KBM-7 (cell line): Measurements from ENCODE around the gene GLI1.

Experiments
- DNase-seq: peaks from one replicate; pipeline ENCODE4 v3.0.0-alpha.2; 2015
- in situ Hi-C: fragments of 300-500 bp; cut with MboI; formaldehyde crosslinking; loops from 2 replicates; pipeline ENCODE4 v1.14.3; 2020; ENCODE audit warnings: low sequenced_read_pairs, low pct_unique_long_range_greater_than_20kb, mixed read lengths

The GLI1 gene

GRCh38 chr12:57470970-57471656 lies 11.5 kb downstream of the GLI1 start:
- in situ Hi-C loops, result no loop called here
- no peak for DNase-seq

- in situ Hi-C loops, result no loop called here
- no peak for DNase-seq
Measured at GRCh38 chr12:57471661-57472060, 12.1 kb downstream of the GLI1 start.

- DNase-seq, result no peak
- in situ Hi-C loops, result no loop called here
Measured at GRCh38 chr12:57472391-57472790, 12.8 kb downstream of the GLI1 start.

DNA sequence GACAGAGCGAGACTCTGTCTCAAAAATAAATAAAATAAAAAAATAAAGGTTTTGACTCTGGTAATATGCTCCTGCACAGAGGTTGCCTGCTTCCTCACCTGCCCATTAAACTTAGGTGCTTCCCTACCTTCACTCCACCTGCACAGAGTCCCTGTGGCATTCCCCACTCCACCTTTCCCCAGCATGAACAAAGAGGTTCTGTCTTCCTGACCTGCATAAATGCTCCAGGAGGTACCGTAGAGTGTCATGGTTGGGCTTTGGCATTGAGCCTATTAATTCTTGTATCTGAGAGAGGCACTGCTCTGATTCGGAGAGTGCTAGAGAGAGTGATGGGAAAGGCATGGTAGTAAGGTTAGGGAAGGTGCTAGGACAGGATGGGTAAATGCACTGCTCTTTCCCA lies 13.8 kb downstream of the GLI1 start:
- in situ Hi-C loops, result no loop called here
- DNase-seq, result no peak

GRCh38 chr12:57473886-57474285 lies 14.3 kb downstream of the GLI1 start:
- in situ Hi-C loops, result no loop called here
- no peak for DNase-seq

DNA sequence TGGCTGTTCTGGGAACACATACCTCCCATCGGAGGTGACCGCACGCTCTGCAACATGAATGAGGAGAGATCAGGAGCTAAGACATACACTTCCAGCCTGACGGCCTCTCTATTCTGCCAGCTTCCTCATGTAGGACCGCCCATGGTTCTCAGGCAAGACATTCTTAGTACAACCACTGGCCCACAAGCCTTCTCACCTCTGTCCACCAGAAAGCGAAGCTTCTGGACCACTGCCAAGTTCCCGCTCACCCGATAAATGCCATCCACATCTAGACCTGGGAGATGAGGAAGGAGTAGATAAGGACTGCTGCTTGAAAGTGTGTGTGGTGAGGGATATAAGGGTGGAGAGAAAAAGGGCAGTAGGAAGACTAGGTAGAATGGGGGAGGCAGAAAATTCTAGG lies 14.8 kb downstream of the GLI1 start:
- DNase-seq, result no peak
- in situ Hi-C loops, result no loop called here

GRCh38 chr12:57474862-57475261 lies 15.3 kb downstream of the GLI1 start:
- no peak for DNase-seq
- in situ Hi-C loops, result no loop called here

DNA sequence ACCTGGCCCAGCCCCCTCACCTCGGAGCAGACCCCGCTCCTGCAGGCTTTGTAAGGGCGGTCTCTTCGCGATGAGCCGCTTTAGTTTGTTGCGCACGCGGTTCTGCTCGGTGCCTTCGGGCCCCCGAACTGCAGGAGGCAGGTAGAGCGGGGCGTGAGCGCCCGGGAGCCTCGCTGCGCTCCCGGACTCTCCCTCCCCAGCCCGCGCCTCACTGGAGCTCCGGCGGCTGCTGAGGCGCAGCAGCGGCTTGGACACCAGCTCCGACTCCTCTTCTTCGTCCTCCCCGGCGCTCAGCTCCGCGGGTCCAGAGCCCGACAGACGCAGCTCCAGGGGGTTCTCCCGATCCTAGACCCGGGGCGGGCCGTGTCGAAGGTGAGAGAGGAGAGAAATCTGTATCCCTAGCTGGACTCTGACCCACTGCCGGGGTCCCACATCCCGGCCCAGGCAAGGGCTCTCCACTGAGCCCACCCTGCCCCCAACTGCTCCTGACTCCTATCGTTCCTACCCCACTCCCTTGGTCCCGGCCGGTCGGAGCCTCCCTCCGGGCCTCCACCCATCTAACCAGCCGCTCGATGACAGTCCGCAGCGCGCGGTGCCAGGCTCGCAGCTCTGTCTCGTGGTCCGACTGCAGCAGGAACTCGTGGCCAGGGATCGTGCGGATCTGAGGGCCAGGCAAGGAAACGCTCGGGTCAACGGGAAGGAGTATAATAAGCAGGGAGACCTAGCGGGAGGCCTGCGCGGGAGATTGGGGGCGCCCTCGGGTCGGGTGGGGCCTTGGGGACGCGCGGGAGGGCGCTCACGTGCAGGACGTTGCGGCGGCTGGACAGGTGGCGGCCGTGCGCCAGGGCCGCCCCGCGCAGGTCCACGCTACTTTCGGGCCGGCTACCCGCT lies 15.9 kb downstream of the GLI1 start:
- no peak for DNase-seq
- in situ Hi-C loops, result no loop called here

GRCh38 chr12:57476162-57476992 lies 16.8 kb downstream of the GLI1 start:
- DNase-seq, result peak; percentile 85
- in situ Hi-C loops, result no loop called here

DNA sequence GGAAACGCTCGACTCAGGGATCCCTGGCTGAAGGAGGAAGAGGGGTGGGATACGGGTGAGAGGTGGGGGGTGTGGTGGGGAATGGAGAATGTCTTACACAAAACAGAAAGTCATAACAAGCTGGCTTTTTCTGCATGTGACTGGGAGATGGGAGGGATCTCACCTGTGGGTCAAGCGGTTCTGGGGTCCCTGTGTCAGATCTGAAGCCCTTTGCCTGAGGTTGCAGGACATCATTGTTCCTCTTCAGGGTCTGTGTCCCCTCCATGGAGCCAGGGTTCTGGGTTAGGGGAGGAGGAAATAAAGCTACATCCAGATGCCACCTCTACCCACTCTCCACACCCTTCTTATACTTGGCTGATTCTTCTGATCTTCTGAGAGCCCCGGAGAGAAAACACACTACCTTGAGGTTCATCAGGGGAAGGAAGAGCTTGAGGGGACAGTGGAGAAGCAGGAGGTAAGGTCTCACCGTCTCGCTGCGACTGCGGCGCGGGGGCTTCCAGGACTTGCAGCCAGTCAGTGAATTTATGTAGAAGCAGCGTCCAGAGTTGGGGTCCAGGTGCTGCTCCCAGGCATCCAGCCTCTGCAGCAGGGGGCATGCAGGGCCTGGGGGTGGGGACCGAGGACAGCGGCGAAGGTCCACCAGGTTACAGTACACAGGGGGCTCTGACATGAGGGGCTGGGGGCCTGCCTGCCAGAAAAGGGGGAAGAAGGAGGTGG lies 17.6 kb downstream of the GLI1 start:
- peak; percentile 23 for DNase-seq
- in situ Hi-C loops, result no loop called here

GRCh38 chr12:57477710-57478681 lies 18.4 kb downstream of the GLI1 start:
- DNase-seq, result peak; percentile 70
- in situ Hi-C loops, result no loop called here

DNA sequence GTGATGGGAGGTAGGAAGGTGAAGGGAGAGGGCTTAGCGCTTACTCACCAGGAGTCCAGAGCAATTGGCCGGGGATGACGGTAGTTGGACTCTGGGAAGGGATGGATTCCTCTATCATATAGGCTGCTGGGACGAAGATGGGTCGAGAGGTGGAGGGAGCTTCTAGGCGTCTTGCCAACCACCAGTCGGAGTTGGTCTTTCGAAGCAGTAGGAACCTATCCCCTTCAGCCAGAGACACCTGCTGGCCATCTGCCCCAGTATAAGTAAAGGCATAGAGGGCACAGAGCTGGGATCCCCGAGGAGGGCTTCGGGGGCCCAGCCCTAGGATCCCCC lies 19.4 kb downstream of the GLI1 start:
- no peak for DNase-seq
- in situ Hi-C loops, result no loop called here

GRCh38 chr12:57479376-57480115 lies 20.0 kb downstream of the GLI1 start, which contains the start of gene ARHGAP9:
Gene ARHGAP9 (minus strand): TSS chr12:57479866. CDS start chr12:57479406, 460 bp downstream.
- in situ Hi-C loops, result no loop called here
- DNase-seq, result no peak

DNA sequence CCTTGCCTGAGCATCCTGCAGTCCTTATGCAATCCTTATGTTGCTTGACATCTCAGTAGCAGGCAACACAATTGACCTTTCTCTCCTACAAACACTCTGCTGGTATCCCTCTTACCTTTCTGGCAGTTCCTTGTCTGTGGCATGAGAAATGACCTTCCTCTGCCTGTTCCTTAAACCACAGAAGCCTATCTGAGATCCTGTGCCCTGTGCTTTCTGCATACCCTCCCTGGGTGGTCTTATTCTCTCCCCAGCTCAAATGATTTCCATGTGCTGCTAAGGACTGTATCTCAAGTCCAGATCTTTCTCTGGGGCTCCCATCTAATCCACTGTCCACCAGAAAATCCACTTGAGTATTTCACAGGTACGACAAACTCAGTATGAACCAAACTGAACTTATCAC lies 22.1 kb downstream of the GLI1 start:
- no peak for DNase-seq
- in situ Hi-C loops, result no loop called here

- in situ Hi-C loops, result no loop called here
- no peak for DNase-seq
Measured at GRCh38 chr12:57483466-57483865, 23.9 kb downstream of the GLI1 start.

GRCh38 chr12:57485695-57486094 lies 26.1 kb downstream of the GLI1 start:
- no peak for DNase-seq
- in situ Hi-C loops, result no loop called here

- in situ Hi-C loops, result no loop called here
Measured at GRCh38 chr12:57487055-57487596, 27.5 kb downstream of the GLI1 start.

More at GRCh38 chr12:57487055-57487596, 27.5 kb downstream of the GLI1 start:
- DNase-seq, result no peak
